Ovary (tissue), 3 donors: ENCODE measurements around the gene APBA2.

Source experiments
- POLR2A ChIP-seq: fragments of 450-650 bp; IDR thresholded peaks from one replicate; pipeline ENCODE4 v1.6.1; 2017; ENCODE audit warnings: antibody characterized with exemption, mild to moderate bottlenecking, moderate library complexity
- TF ChIP-seq, protein P1 (sequence below), 3 donors: fragments of 450-650 bp in 2 of 3; fragments of 200-600 bp in 1 of 3; IDR thresholded peaks; one replicate each; pipeline versions ENCODE4 v1.5.1 to v1.8.0; 2016 to 2022; ENCODE audit warnings: antibody characterized with exemption in 3 of 3, mild to moderate bottlenecking in 1 of 3
- donor health status: DM: no; HTN: no; CAD: no.

DNA sequence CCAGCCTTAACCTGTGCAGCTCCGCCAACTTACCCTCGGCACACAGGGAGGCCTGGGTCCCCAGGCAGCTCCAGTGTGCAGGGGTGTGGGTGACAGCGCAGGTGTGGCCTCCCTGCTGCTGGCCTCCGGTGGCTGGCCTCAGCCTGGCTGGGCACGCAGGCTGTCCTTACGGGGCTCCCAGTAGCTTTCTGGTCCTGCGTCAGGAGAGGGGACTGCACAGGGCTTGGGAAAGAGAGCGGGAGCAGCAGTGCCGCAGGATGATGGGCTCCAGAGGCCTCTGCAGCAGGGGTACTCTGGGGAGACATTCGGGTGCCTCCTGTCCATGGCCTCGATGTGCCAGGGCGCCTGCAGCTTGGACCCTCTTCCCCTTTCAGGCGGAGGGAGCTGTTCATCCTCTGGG, 9.4 kb downstream of the APBA2 start:
- TF ChIP-seq, protein P1, sequence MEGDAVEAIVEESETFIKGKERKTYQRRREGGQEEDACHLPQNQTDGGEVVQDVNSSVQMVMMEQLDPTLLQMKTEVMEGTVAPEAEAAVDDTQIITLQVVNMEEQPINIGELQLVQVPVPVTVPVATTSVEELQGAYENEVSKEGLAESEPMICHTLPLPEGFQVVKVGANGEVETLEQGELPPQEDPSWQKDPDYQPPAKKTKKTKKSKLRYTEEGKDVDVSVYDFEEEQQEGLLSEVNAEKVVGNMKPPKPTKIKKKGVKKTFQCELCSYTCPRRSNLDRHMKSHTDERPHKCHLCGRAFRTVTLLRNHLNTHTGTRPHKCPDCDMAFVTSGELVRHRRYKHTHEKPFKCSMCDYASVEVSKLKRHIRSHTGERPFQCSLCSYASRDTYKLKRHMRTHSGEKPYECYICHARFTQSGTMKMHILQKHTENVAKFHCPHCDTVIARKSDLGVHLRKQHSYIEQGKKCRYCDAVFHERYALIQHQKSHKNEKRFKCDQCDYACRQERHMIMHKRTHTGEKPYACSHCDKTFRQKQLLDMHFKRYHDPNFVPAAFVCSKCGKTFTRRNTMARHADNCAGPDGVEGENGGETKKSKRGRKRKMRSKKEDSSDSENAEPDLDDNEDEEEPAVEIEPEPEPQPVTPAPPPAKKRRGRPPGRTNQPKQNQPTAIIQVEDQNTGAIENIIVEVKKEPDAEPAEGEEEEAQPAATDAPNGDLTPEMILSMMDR (IDR thresholded peaks at IDR 0.05) = no peak
- TF ChIP-seq POLR2A = no peak
